Measurements from ENCODE around the gene FBXW4. TPM values are rescaled to one million over a fixed set of nuclear protein-coding genes. Genes with fewer than 3 reads are reported as not detected.

Gene FBXW4
- total and polyA plus RNA-seq, 10 of the 15 experiments (the other 5 are each of a cell fraction or from before 2014, with no cell fraction given) = 5.7 to 42.0 (median 27.5) TPM

DNA sequence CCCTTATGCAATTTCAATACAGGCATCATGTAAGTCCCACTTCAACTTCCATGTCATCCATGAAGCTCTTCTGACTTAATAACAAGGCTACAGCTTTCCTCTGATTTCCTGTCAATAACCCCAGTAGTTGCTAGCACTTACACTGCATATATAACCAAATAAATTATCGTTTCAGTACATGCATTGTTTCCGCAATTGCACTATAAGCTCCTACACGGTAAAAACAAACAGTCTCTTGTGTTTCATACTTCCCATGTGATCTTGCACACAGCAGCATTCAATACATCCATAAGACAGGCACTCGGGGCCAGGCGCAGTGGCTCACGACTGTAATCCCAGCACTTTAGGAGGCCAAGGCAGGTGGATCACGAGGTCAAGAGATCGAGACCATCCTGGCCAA lies 41.4 kb downstream of the FBXW4 start (continued):
- TF ChIP-seq CHD2 (IDR thresholded peaks at IDR 0.05; ENCODE audit: borderline replicate concordance, low read depth, low read length) = no peak
- TF ChIP-seq, protein P1, sequence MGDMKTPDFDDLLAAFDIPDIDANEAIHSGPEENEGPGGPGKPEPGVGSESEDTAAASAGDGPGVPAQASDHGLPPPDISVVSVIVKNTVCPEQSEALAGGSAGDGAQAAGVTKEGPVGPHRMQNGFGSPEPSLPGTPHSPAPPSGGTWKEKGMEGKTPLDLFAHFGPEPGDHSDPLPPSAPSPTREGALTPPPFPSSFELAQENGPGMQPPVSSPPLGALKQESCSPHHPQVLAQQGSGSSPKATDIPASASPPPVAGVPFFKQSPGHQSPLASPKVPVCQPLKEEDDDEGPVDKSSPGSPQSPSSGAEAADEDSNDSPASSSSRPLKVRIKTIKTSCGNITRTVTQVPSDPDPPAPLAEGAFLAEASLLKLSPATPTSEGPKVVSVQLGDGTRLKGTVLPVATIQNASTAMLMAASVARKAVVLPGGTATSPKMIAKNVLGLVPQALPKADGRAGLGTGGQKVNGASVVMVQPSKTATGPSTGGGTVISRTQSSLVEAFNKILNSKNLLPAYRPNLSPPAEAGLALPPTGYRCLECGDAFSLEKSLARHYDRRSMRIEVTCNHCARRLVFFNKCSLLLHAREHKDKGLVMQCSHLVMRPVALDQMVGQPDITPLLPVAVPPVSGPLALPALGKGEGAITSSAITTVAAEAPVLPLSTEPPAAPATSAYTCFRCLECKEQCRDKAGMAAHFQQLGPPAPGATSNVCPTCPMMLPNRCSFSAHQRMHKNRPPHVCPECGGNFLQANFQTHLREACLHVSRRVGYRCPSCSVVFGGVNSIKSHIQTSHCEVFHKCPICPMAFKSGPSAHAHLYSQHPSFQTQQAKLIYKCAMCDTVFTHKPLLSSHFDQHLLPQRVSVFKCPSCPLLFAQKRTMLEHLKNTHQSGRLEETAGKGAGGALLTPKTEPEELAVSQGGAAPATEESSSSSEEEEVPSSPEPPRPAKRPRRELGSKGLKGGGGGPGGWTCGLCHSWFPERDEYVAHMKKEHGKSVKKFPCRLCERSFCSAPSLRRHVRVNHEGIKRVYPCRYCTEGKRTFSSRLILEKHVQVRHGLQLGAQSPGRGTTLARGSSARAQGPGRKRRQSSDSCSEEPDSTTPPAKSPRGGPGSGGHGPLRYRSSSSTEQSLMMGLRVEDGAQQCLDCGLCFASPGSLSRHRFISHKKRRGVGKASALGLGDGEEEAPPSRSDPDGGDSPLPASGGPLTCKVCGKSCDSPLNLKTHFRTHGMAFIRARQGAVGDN (IDR thresholded peaks at IDR 0.05) = no peak

DNA sequence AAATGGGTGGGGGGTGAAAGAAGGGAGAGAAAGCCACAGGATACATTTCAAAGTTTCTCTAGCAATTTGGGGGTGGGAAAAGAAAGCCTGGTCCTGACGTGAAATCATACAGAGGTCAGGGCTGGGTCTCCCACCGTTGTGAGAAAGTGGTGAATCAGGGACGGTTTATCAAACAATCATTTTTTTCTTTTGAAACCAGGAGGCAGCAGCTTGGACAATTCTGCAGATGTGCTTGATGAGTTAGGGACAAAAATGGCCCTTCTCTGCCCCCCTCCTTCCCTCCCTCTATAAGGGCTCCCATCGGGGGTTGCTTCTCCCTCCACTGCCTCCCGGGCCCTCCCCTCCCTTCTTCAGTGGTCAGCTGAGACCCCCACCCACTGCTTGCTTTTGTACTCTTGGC lies 43.6 kb downstream of the FBXW4 start:
- Histone ChIP-seq H2AFZ (ENCODE audit: control insufficient read depth, low read depth, low read length) (no peak overlapping the region), H3K27me3 (replicated peaks in 1 of 2; ENCODE audit: control insufficient read depth in 2 of 2, insufficient read depth in 2 of 2, low read length in 1 of 2) (no peaks in the 10 kb centered on the region), H3K79me2 (ENCODE audit: control insufficient read depth, insufficient read depth, low read length) (no peaks in the 10 kb centered on the region), H3K9me3 (replicated peaks; ENCODE audit: control insufficient read depth, insufficient read depth, low read length) (no peaks in the 10 kb centered on the region), H3K36me3 (ENCODE audit: control insufficient read depth in 2 of 2, insufficient read depth in 2 of 2, low read length in 1 of 2) (peaks cover 3 to 7% of the 10 kb centered on the region in 2 experiments; a peak in 3 of 4 replicates), H3K9ac (ENCODE audit: control insufficient read depth, insufficient read depth, low read length) (no peak overlapping the region), H3K27ac (ENCODE audit: control insufficient read depth, insufficient read depth) (no peak overlapping the region), H3K4me3 (no peak overlapping the region), H4K20me1 (ENCODE audit: control insufficient read depth, insufficient read depth) (no peaks in the 10 kb centered on the region), H3K4me1 (ENCODE audit: control insufficient read depth, insufficient read depth, low read length) (no peaks in the 10 kb centered on the region), H3K4me2 (ENCODE audit: control insufficient read depth, insufficient read depth) (no peak overlapping the region)
- 96% methylated on average over 3 of the region's 5 CpGs for WGBS (ENCODE audit: insufficient coverage, insufficient replicate concordance, low lambda C conversion rate, missing lambda C conversion rate)
- FAIRE-seq = no peak
- intact Hi-C loops (cut with micrococcal nuclease; ENCODE audit: unreplicated experiment) (no loop called here), in situ Hi-C loops (cut with MboI) (no loop called here)
- SMC1A ChIA-PET (ENCODE audit: uncharacterized antibody, unreplicated experiment) = no interaction called here
- POLR2A ChIA-PET = interaction anchor here (0.6 to 0.7 kb wide), 2 partner anchors 130 to 1176 kb away, joined by 3 to 6 read pairs; no protein-coding TSS in a partner anchor
- RAD21 ChIA-PET (ENCODE audit: unreplicated experiment) = interaction anchor here (1.0 kb wide), 1 partner anchor 49 kb away, joined by 3 read pairs; no protein-coding TSS in a partner anchor
- CTCF ChIA-PET = no interaction called here
- no TSS peak for BruUV-seq (replicated peaks)
- ATAC-seq = no peak
- no peak for TF ChIP-seq RELA (IDR thresholded peaks at IDR 0.05; ENCODE audit: borderline replicate concordance, partially characterized antibody)
- DNase-seq (ENCODE audit: low read depth, low spot score) = no peak

Measured in GM12878 (cell line).